ENCODE data around the gene RALGAPA1.

The RALGAPA1 gene

GRCh38 chr14:35715079-35715478 is 94.0 kb downstream of the RALGAPA1 start:
- Histone ChIP-seq H3K27ac (ENCODE audit: low read depth, low read length) (no peak overlapping the region), H3K27me3 (ENCODE audit: control insufficient read depth in 1 of 2, insufficient read depth in 2 of 2, low read length in 2 of 2) (no peaks in the 10 kb centered on the region), H3K9me3 (ENCODE audit: low read length) (no peaks in the 10 kb centered on the region), H3K9ac (ENCODE audit: low read length) (no peak overlapping the region), H3K36me3 (ENCODE audit: insufficient read depth, low read length) (peaks cover 20% of the 10 kb centered on the region), H3K4me3 (ENCODE audit: low read depth in 1 of 2, low read length in 2 of 2) (no peak overlapping the region), H3K4me1 (ENCODE audit: insufficient read depth, low read length) (no peaks in the 10 kb centered on the region)

- no peak overlapping the region for H3K27ac ChIP-seq (ENCODE audit: low read depth, low read length)
- H3K4me1 ChIP-seq (ENCODE audit: insufficient read depth, low read length), result no peaks in the 10 kb centered on the region
- no peaks in the 10 kb centered on the region for H3K9me3 ChIP-seq (ENCODE audit: low read length)
- H3K9ac ChIP-seq (ENCODE audit: low read length), result no peak overlapping the region
- no peaks in the 10 kb centered on the region for H3K27me3 ChIP-seq (ENCODE audit: control insufficient read depth in 1 of 2, insufficient read depth in 2 of 2, low read length in 2 of 2)
- H3K36me3 ChIP-seq (ENCODE audit: insufficient read depth, low read length), result peaks cover 20% of the 10 kb centered on the region
- H3K4me3 ChIP-seq (ENCODE audit: low read depth in 1 of 2, low read length in 2 of 2), result no peak overlapping the region
Measured at GRCh38 chr14:35712466-35712865, 96.6 kb downstream of the RALGAPA1 start.

- Histone ChIP-seq H3K9ac (ENCODE audit: low read length) (no peak overlapping the region), H3K27ac (ENCODE audit: low read depth, low read length) (no peak overlapping the region), H3K27me3 (ENCODE audit: control insufficient read depth in 1 of 2, insufficient read depth in 2 of 2, low read length in 2 of 2) (no peaks in the 10 kb centered on the region), H3K36me3 (ENCODE audit: insufficient read depth, low read length) (peaks cover 14% of the 10 kb centered on the region), H3K4me3 (ENCODE audit: low read depth in 1 of 2, low read length in 2 of 2) (no peak overlapping the region), H3K9me3 (ENCODE audit: low read length) (no peaks in the 10 kb centered on the region), H3K4me1 (ENCODE audit: insufficient read depth, low read length) (no peaks in the 10 kb centered on the region)
Measured at GRCh38 chr14:35708062-35708461, 101.0 kb downstream of the RALGAPA1 start.

GRCh38 chr14:35705636-35706035 is 103.5 kb downstream of the RALGAPA1 start:
- Histone ChIP-seq H3K4me3 (ENCODE audit: low read depth in 1 of 2, low read length in 2 of 2) (no peak overlapping the region), H3K27ac (ENCODE audit: low read depth, low read length) (no peak overlapping the region), H3K9ac (ENCODE audit: low read length) (no peak overlapping the region), H3K27me3 (ENCODE audit: control insufficient read depth in 1 of 2, insufficient read depth in 2 of 2, low read length in 2 of 2) (no peaks in the 10 kb centered on the region), H3K9me3 (ENCODE audit: low read length) (no peaks in the 10 kb centered on the region), H3K4me1 (ENCODE audit: insufficient read depth, low read length) (no peaks in the 10 kb centered on the region), H3K36me3 (ENCODE audit: insufficient read depth, low read length) (peaks cover 7% of the 10 kb centered on the region)

GRCh38 chr14:35704793-35705493 is 104.2 kb downstream of the RALGAPA1 start:
- Histone ChIP-seq H3K27me3 (ENCODE audit: control insufficient read depth in 1 of 2, insufficient read depth in 2 of 2, low read length in 2 of 2) (no peaks in the 10 kb centered on the region), H3K27ac (ENCODE audit: low read depth, low read length) (no peak overlapping the region), H3K36me3 (ENCODE audit: insufficient read depth, low read length) (peaks cover 5% of the 10 kb centered on the region), H3K9me3 (ENCODE audit: low read length) (no peaks in the 10 kb centered on the region), H3K4me3 (ENCODE audit: low read depth in 1 of 2, low read length in 2 of 2) (no peak overlapping the region), H3K4me1 (ENCODE audit: insufficient read depth, low read length) (no peaks in the 10 kb centered on the region), H3K9ac (ENCODE audit: low read length) (no peak overlapping the region)

- Histone ChIP-seq H3K4me3 (ENCODE audit: low read depth in 1 of 2, low read length in 2 of 2) (no peak overlapping the region), H3K4me1 (ENCODE audit: insufficient read depth, low read length) (no peaks in the 10 kb centered on the region), H3K36me3 (ENCODE audit: insufficient read depth, low read length) (no peaks in the 10 kb centered on the region), H3K27me3 (ENCODE audit: control insufficient read depth in 1 of 2, insufficient read depth in 2 of 2, low read length in 2 of 2) (no peaks in the 10 kb centered on the region), H3K9me3 (ENCODE audit: low read length) (no peaks in the 10 kb centered on the region), H3K9ac (ENCODE audit: low read length) (no peak overlapping the region), H3K27ac (ENCODE audit: low read depth, low read length) (no peak overlapping the region)
Measured at GRCh38 chr14:35701531-35701930, 107.6 kb downstream of the RALGAPA1 start.

GRCh38 chr14:35699791-35700444 is 109.2 kb downstream of the RALGAPA1 start:
- H3K4me1 ChIP-seq (ENCODE audit: insufficient read depth, low read length), result no peaks in the 10 kb centered on the region
- H3K4me3 ChIP-seq (ENCODE audit: low read depth in 1 of 2, low read length in 2 of 2), result no peak overlapping the region
- no peak overlapping the region for H3K27ac ChIP-seq (ENCODE audit: low read depth, low read length)
- H3K9me3 ChIP-seq (ENCODE audit: low read length), result no peaks in the 10 kb centered on the region
- no peaks in the 10 kb centered on the region for H3K27me3 ChIP-seq (ENCODE audit: control insufficient read depth in 1 of 2, insufficient read depth in 2 of 2, low read length in 2 of 2)
- no peak overlapping the region for H3K9ac ChIP-seq (ENCODE audit: low read length)
- no peaks in the 10 kb centered on the region for H3K36me3 ChIP-seq (ENCODE audit: insufficient read depth, low read length)

GRCh38 chr14:35696575-35696974 is 112.5 kb downstream of the RALGAPA1 start:
- no peak overlapping the region for H3K9ac ChIP-seq (ENCODE audit: low read length)
- H3K4me1 ChIP-seq (ENCODE audit: insufficient read depth, low read length), result no peaks in the 10 kb centered on the region
- no peak overlapping the region for H3K27ac ChIP-seq (ENCODE audit: low read depth, low read length)
- no peaks in the 10 kb centered on the region for H3K27me3 ChIP-seq (ENCODE audit: control insufficient read depth in 1 of 2, insufficient read depth in 2 of 2, low read length in 2 of 2)
- no peaks in the 10 kb centered on the region for H3K36me3 ChIP-seq (ENCODE audit: insufficient read depth, low read length)
- H3K4me3 ChIP-seq (ENCODE audit: low read depth in 1 of 2, low read length in 2 of 2), result no peak overlapping the region
- no peaks in the 10 kb centered on the region for H3K9me3 ChIP-seq (ENCODE audit: low read length)

GRCh38 chr14:35696119-35696518 is 113.0 kb downstream of the RALGAPA1 start:
- Histone ChIP-seq H3K36me3 (ENCODE audit: insufficient read depth, low read length) (no peaks in the 10 kb centered on the region), H3K4me3 (ENCODE audit: low read depth in 1 of 2, low read length in 2 of 2) (no peak overlapping the region), H3K9me3 (ENCODE audit: low read length) (no peaks in the 10 kb centered on the region), H3K9ac (ENCODE audit: low read length) (no peak overlapping the region), H3K4me1 (ENCODE audit: insufficient read depth, low read length) (no peaks in the 10 kb centered on the region), H3K27me3 (ENCODE audit: control insufficient read depth in 1 of 2, insufficient read depth in 2 of 2, low read length in 2 of 2) (no peaks in the 10 kb centered on the region), H3K27ac (ENCODE audit: low read depth, low read length) (no peak overlapping the region)

GRCh38 chr14:35695647-35696046 is 113.4 kb downstream of the RALGAPA1 start:
- H3K27me3 ChIP-seq (ENCODE audit: control insufficient read depth in 1 of 2, insufficient read depth in 2 of 2, low read length in 2 of 2), result no peaks in the 10 kb centered on the region
- no peak overlapping the region for H3K4me3 ChIP-seq (ENCODE audit: low read depth in 1 of 2, low read length in 2 of 2)
- no peaks in the 10 kb centered on the region for H3K4me1 ChIP-seq (ENCODE audit: insufficient read depth, low read length)
- no peaks in the 10 kb centered on the region for H3K36me3 ChIP-seq (ENCODE audit: insufficient read depth, low read length)
- no peaks in the 10 kb centered on the region for H3K9me3 ChIP-seq (ENCODE audit: low read length)
- no peak overlapping the region for H3K27ac ChIP-seq (ENCODE audit: low read depth, low read length)
- H3K9ac ChIP-seq (ENCODE audit: low read length), result no peak overlapping the region

- no peaks in the 10 kb centered on the region for H3K9me3 ChIP-seq (ENCODE audit: low read length)
- no peaks in the 10 kb centered on the region for H3K27me3 ChIP-seq (ENCODE audit: control insufficient read depth in 1 of 2, insufficient read depth in 2 of 2, low read length in 2 of 2)
- no peak overlapping the region for H3K4me3 ChIP-seq (ENCODE audit: low read depth in 1 of 2, low read length in 2 of 2)
- no peaks in the 10 kb centered on the region for H3K36me3 ChIP-seq (ENCODE audit: insufficient read depth, low read length)
- no peaks in the 10 kb centered on the region for H3K4me1 ChIP-seq (ENCODE audit: insufficient read depth, low read length)
- no peak overlapping the region for H3K27ac ChIP-seq (ENCODE audit: low read depth, low read length)
- no peak overlapping the region for H3K9ac ChIP-seq (ENCODE audit: low read length)
Measured at GRCh38 chr14:35695072-35695471, 114.0 kb downstream of the RALGAPA1 start.

- no peaks in the 10 kb centered on the region for H3K9me3 ChIP-seq (ENCODE audit: low read length)
- H3K4me1 ChIP-seq (ENCODE audit: insufficient read depth, low read length), result no peaks in the 10 kb centered on the region
- no peak overlapping the region for H3K4me3 ChIP-seq (ENCODE audit: low read depth in 1 of 2, low read length in 2 of 2)
- no peaks in the 10 kb centered on the region for H3K27me3 ChIP-seq (ENCODE audit: control insufficient read depth in 1 of 2, insufficient read depth in 2 of 2, low read length in 2 of 2)
- H3K36me3 ChIP-seq (ENCODE audit: insufficient read depth, low read length), result peaks cover 16% of the 10 kb centered on the region
- H3K9ac ChIP-seq (ENCODE audit: low read length), result no peak overlapping the region
- H3K27ac ChIP-seq (ENCODE audit: low read depth, low read length), result no peak overlapping the region
Measured at GRCh38 chr14:35689000-35689460, 120.1 kb downstream of the RALGAPA1 start.

Data from muscle layer of colon (tissue), 2 donors.